Dedifferentiated amniotic fluid mesenchymal stem cell (primary cell): ENCODE data around the gene CUX1.

Experiments
- DNase-seq: peaks from one replicate; pipeline ENCODE4 v3.0.0-alpha.2; 2016; ENCODE audit errors: extremely low spot score

The CUX1 gene

GRCh38 chr7:102098986-102099385 is 281.6 kb downstream of the CUX1 start:
- DNase-seq: no peak

DNA sequence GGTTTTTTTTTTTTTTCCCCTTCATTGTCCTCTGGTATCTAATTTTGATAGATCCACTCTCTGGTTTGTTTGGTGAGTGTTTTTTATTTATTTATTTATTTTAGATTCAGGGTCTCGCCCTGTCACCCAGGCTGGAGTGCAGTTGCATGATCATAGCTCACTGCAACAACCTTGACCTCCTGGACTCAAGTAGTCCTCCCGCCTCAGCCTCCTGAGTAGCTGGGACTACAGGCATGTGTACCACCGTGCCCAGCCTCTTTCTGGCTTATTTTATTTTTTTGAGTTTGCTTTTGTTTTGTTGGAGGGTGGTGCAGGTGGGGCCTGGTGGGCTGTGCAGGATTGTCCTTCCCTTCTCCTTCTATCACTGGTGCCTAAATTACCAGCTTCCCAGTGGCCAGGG is 282.0 kb downstream of the CUX1 start:
- DNase-seq: no peak

GRCh38 chr7:102101111-102101551 is 283.7 kb downstream of the CUX1 start:
- DNase-seq: no peak

- DNase-seq: no peak
Observed at GRCh38 chr7:102101926-102102325, 284.5 kb downstream of the CUX1 start.

DNA sequence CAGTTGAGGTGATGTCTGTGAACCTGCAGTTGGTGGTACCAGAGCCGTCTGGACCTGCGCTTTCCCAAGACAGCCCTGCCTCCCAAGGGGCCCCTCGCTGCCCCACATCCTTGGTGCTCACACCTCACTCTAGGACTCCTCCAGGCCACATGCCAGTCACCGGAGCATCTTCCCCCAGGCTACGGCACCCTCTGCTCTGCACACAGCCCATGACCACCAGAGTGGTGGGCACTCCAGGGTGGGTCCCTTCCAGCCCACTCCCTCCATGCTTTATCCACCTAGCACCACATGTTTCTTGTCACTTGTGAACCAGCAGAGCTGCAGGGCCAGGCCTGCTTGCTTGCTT is 285.6 kb downstream of the CUX1 start:
- DNase-seq: no peak

- DNase-seq: no peak
Observed at GRCh38 chr7:102104245-102104644, 286.8 kb downstream of the CUX1 start.

- no peak for DNase-seq
Observed at GRCh38 chr7:102106625-102107024, 289.2 kb downstream of the CUX1 start.

DNA sequence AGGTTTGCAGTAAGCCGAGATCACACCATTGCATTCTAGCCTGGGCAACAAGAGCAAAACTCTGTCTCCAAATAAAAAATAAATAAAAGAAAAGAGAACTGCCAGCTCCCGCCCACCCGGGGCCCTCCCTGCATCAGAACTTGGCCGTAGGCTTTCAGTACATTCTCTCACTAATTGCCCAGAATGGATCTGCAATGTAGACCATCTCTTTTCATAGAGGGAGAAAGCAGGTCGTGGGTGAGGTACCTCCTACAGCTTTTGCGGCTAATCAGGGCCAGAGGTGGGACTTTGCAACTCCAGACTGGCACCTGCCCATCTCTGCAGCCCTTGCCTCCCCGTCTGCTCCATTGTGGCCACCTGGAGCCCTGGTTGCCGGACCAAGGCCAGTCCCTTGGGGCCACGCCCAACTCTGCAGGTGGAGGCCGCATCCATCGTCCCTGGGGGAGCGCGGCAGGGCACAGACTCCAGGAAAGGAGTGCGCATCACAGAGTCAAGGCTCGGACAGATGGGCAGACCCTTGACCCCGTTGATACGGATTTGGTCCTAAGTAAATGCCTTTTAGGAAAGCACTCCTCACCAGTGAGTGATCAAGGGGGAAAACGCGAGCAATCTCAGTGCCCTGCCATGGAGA is 290.2 kb downstream of the CUX1 start:
- no peak for DNase-seq

DNA sequence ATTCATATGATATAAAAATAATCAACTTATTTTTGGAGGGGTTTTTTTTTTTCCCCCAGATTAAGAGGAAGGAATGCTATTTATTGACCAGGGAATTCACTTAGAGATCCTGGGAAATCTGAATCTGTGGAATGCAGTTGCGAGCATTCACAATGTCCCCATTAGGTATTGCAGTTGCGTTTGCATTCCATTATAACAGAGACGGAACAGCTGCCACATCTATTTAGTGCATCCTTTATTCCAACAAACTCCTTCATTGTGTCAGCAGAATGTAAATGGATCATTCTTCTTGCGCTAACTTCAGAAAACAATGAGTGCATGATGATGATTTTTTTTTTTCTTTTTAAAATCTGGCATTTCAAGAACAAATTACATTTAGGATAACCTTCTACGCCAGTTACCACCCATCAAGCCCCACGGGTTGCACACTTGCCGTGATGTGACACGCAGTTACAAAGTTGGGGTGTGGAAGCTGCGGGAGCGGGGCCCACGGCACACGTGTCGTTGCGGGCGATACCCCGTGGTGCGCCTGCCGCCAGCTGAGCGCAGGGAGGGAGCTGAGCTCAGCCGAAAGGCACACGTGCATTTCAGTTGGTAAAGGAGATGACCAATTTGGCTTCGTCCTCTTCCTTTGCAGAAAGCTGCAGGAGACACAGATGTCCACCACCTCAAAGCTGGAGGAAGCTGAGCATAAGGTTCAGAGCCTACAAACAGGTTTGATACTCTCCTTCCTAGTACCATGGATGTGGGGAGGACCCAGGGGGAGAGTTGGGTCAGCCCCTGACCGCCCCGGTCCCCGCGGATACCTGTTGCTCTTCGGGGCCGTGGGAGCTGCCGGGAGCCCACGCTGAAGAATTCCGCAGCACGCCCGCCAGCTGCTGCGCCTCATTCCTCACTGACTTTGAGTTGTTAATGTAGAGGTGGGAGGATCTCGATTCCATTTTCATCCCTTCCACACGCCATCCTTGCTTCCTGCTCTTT is 293.9 kb downstream of the CUX1 start:
- no peak for DNase-seq

- DNase-seq: no peak
Observed at GRCh38 chr7:102115181-102115580, 297.8 kb downstream of the CUX1 start.

- DNase-seq: no peak
Observed at GRCh38 chr7:102115931-102116330, 298.5 kb downstream of the CUX1 start.

GRCh38 chr7:102117743-102118142 is 300.3 kb downstream of the CUX1 start:
- DNase-seq: peak; percentile 55

DNA sequence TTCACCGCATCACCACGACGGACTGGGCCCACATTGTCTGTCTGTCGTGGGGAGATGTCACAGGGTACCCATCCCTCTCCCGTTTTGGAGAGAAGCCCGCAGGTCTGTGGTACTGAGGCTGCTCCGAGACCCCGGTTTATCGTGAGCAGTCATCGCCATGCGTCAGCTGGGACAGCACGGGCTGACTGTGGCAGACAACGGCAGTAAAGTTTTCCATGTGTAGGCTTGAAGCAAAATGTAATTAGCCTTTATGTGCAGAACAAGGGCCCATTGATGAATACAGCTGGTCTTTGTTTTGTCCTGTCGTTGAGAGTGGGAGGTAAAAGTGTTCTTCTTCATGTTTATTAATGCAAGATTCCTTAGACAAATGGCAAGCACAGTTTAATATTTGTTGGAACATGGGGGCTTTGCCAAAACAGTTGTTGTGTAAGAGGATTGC is 301.8 kb downstream of the CUX1 start:
- no peak for DNase-seq

- no peak for DNase-seq
Observed at GRCh38 chr7:102119925-102120324, 302.5 kb downstream of the CUX1 start.

GRCh38 chr7:102120666-102121195 is 303.3 kb downstream of the CUX1 start:
- DNase-seq: no peak

GRCh38 chr7:102122026-102122425 is 304.6 kb downstream of the CUX1 start:
- peak; percentile 36 for DNase-seq

- peak; percentile 54 for DNase-seq
Observed at GRCh38 chr7:102125127-102125596, 307.7 kb downstream of the CUX1 start.

DNA sequence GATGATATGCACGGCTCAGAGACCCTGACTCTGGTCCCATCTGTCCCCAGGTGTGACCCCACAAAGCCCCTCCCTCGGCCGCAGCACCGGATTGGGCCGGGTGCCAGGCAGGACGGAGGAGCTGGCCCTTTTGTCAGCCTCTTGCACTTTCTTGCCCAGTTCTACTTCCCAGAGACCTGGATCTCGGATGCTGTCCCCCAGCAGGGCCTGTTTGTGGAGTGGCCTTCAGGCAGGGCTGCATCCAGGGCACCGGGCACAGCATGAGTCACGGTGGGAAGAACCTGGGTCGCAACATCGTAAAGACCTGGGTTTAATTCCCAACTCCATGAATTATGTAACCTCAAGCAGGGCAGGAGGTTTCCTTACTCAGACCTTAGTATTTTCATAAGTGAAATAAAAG is 310.9 kb downstream of the CUX1 start:
- no peak for DNase-seq

DNA sequence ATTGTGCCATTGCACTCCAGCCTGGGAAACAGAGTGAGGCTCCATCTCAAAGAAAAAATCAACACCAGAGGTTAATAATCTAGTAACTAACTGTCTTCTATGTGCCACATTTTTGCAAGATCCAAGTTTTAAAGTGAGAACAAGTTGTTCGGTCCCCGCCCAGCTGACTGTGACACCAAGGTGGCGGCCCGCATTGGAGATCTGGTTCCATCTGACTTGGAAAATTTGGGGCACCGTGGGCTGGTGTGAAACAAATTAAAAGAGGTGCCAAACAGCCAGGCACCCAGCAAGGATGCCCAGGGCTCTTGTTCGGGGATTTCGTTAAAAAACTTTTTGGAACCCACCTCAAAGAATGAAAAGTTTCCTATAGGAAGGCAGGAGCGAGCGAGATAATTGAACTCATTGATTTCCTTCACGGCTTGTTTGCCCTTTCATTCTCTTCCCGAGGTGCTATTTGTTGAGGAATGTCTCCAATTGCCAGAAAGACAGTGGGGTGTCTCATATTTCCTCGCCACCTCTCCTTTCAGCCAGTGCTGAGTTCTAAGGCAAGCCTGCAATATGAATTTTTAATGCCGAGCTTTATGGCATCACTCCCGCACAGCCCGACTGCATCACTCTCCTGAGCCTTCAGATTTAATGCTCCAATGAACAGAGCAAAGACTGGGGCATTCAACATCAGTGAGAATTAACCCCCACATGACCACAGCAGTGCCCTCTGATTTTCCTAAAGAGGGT is 312.4 kb downstream of the CUX1 start:
- no peak for DNase-seq

- DNase-seq: no peak
Observed at GRCh38 chr7:102132209-102132752, 314.9 kb downstream of the CUX1 start.

GRCh38 chr7:102138676-102139075 is 321.2 kb downstream of the CUX1 start:
- no peak for DNase-seq

GRCh38 chr7:102140952-102141370 is 323.5 kb downstream of the CUX1 start:
- DNase-seq: no peak
